Kidney epithelial cell (primary cell): ENCODE measurements around the gene LRRC30. TPM values are rescaled to one million over a fixed set of nuclear protein-coding genes. Genes with fewer than 3 reads are reported as not detected.
A peak's percentile ranks its signal among the peaks of the same experiment; 100 is the strongest.

Source experiments
- DNase-seq: peaks from one replicate; pipeline ENCODE4 v3.0.0-alpha.2; 2010; ENCODE audit warnings: low read depth
- H3K27me3 ChIP-seq: 2 replicates; pipeline ENCODE4 v1.6.0; 2011; ENCODE audit warnings: low read length; ENCODE audit not compliant: control insufficient read depth, insufficient read depth
- H3K36me3 ChIP-seq: 2 replicates; pipeline ENCODE4 v1.5.1; 2011; ENCODE audit warnings: low read length; ENCODE audit not compliant: control insufficient read depth, insufficient read depth
- H3K4me3 ChIP-seq: 2 replicates; pipeline ENCODE4 v1.5.1; 2011; ENCODE audit warnings: low read depth, mild to moderate bottlenecking, control low read depth, low read length
- CTCF ChIP-seq: IDR thresholded peaks from 2 replicates; pipeline ENCODE4 v1.5.1; 2011; ENCODE audit warnings: mild to moderate bottlenecking, moderate library complexity, low read length, control low read depth, inconsistent platforms; ENCODE audit not compliant: insufficient read depth, poor library complexity, severe bottlenecking
- total RNA-seq: library from RNA; depleted of rRNA; stranded (reverse); fragments of >200 nt; gene quantifications from 2 replicates; pipeline ENCODE4 v1.2.3, GENCODE V29; 2015

LRRC30 gene
- total RNA-seq, 1 donor from 2014 or later: not detected

- Histone ChIP-seq H3K36me3 (no peaks in the 10 kb centered on the region), H3K4me3 (no peak overlapping the region), H3K27me3 (peaks cover 3% of the 10 kb centered on the region)
- no peak for TF ChIP-seq CTCF
- no peak for DNase-seq
Measured at GRCh38 chr18:7257426-7257740, 26.5 kb downstream of the LRRC30 start.

GRCh38 chr18:7259475-7259874 is 28.6 kb downstream of the LRRC30 start:
- DNase-seq: no peak
- TF ChIP-seq CTCF: no peak
- H3K27me3 ChIP-seq: peaks cover 3% of the 10 kb centered on the region

GRCh38 chr18:7261199-7261598 is 30.3 kb downstream of the LRRC30 start:
- no peak for DNase-seq
- H3K4me3 ChIP-seq: no peak overlapping the region
- TF ChIP-seq CTCF: no peak

More at GRCh38 chr18:7259475-7259874, 28.6 kb downstream of the LRRC30 start:
- Histone ChIP-seq H3K36me3 (no peaks in the 10 kb centered on the region), H3K4me3 (no peak overlapping the region)

GRCh38 chr18:7267973-7268372 is 37.1 kb downstream of the LRRC30 start:
- no peak overlapping the region for H3K4me3 ChIP-seq
- no peak for TF ChIP-seq CTCF
- DNase-seq: no peak
- no peaks in the 10 kb centered on the region for H3K36me3 ChIP-seq
- H3K27me3 ChIP-seq: no peaks in the 10 kb centered on the region

More at GRCh38 chr18:7261199-7261598, 30.3 kb downstream of the LRRC30 start:
- Histone ChIP-seq H3K27me3 (peaks cover 3% of the 10 kb centered on the region), H3K36me3 (no peaks in the 10 kb centered on the region)

- no peaks in the 10 kb centered on the region for H3K36me3 ChIP-seq
- no peak for TF ChIP-seq CTCF
- DNase-seq: no peak
- no peaks in the 10 kb centered on the region for H3K27me3 ChIP-seq
- H3K4me3 ChIP-seq: no peak overlapping the region
Measured at GRCh38 chr18:7269942-7270341, 39.1 kb downstream of the LRRC30 start.

GRCh38 chr18:7272311-7273049 is 41.6 kb downstream of the LRRC30 start:
- H3K27me3 ChIP-seq: no peaks in the 10 kb centered on the region
- no peaks in the 10 kb centered on the region for H3K36me3 ChIP-seq
- TF ChIP-seq CTCF: peak; percentile 62
- H3K4me3 ChIP-seq: no peak overlapping the region
- DNase-seq: peak; percentile 35
